HEK293T (cell line): ENCODE measurements around the gene TTC28.

Source experiments
- BHLHE40 ChIP-seq: fragments of 450-650 bp; IDR thresholded peaks from 2 replicates; pipeline ENCODE4 v1.6.1; 2016; ENCODE audit warnings: mild to moderate bottlenecking, moderate library complexity, borderline replicate concordance
- ELF4 ChIP-seq: fragments of 450-650 bp; IDR thresholded peaks from 2 replicates; pipeline ENCODE4 v1.6.1; 2017; ENCODE audit warnings: antibody characterized with exemption
- FOXA1 ChIP-seq: fragments of 450-650 bp; IDR thresholded peaks from 2 replicates; pipeline ENCODE4 v1.6.1; 2016; ENCODE audit warnings: mild to moderate bottlenecking
- FOXK2 ChIP-seq: fragments of 450-650 bp; IDR thresholded peaks from 2 replicates; pipeline ENCODE4 v1.6.1; 2016; ENCODE audit warnings: mild to moderate bottlenecking
- FOXM1 ChIP-seq: fragments of 450-650 bp; IDR thresholded peaks from 2 replicates; pipeline ENCODE4 v1.6.1; 2017; ENCODE audit warnings: mild to moderate bottlenecking, borderline replicate concordance
- LEF1 ChIP-seq: fragments of 450-650 bp; IDR thresholded peaks from 2 replicates; pipeline ENCODE4 v1.6.1; 2017; ENCODE audit warnings: mild to moderate bottlenecking, borderline replicate concordance

GRCh38 chr22:28394513-28395110 lies 285.0 kb downstream of the TTC28 start:
- TF ChIP-seq LEF1 (no peak), BHLHE40 (no peak), ELF4 (no peak), FOXK2 (no peak), FOXA1 (no peak), FOXM1 (no peak)
